Astrocyte (in vitro differentiated cells and primary cell): ENCODE results near the gene ELMO3.

ENCODE experiments used
- EZH2 ChIP-seq: IDR thresholded peaks from 2 replicates; pipeline ENCODE4 v1.6.1; 2012; ENCODE audit warnings: mild to moderate bottlenecking, low read length, inconsistent platforms; ENCODE audit not compliant: insufficient read depth
- TF ChIP-seq, protein P1 (sequence below): IDR thresholded peaks from 2 replicates; pipeline ENCODE4 v1.5.1; 2011; ENCODE audit warnings: low read depth, mild to moderate bottlenecking, inconsistent platforms, low read length, moderate library complexity; ENCODE audit not compliant: insufficient read depth

- TF ChIP-seq, protein P1, sequence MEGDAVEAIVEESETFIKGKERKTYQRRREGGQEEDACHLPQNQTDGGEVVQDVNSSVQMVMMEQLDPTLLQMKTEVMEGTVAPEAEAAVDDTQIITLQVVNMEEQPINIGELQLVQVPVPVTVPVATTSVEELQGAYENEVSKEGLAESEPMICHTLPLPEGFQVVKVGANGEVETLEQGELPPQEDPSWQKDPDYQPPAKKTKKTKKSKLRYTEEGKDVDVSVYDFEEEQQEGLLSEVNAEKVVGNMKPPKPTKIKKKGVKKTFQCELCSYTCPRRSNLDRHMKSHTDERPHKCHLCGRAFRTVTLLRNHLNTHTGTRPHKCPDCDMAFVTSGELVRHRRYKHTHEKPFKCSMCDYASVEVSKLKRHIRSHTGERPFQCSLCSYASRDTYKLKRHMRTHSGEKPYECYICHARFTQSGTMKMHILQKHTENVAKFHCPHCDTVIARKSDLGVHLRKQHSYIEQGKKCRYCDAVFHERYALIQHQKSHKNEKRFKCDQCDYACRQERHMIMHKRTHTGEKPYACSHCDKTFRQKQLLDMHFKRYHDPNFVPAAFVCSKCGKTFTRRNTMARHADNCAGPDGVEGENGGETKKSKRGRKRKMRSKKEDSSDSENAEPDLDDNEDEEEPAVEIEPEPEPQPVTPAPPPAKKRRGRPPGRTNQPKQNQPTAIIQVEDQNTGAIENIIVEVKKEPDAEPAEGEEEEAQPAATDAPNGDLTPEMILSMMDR = no peak
- no peak for TF ChIP-seq EZH2
These were observed 47.4 kb upstream of the ELMO3 start for GRCh38 chr16:67151431-67152097.
